Body of pancreas (tissue), 4 donors: ENCODE data around the gene SLC27A6. TPM values are rescaled to one million over a fixed set of nuclear protein-coding genes. Genes with fewer than 3 reads are reported as not detected.

Experiments used
- ATAC-seq: fragments of 150-250 bp; one replicate; pipeline ENCODE4 v1.9.1; 2016
- DNase-seq, 4 donors: peaks; one replicate each; pipeline ENCODE4 v3.0.0-alpha.2; 2019
- H3K27ac ChIP-seq, 4 donors: fragments of 200-600 bp; sonication (generic); 1 replicate in 3 of 4; 2 replicates in 1 of 4; pipeline versions ENCODE4 v1.5.1 to v1.6.1; 2016 to 2019; ENCODE audit warnings: mild to moderate bottlenecking in 1 of 4, mixed read lengths in 1 of 4, moderate library complexity in 1 of 4
- H3K27me3 ChIP-seq, 2 donors: fragments of 200-600 bp; sonication (generic); one replicate each; pipeline ENCODE4 v1.6.0; 2016; ENCODE audit warnings: mild to moderate bottlenecking in 1 of 2
- H3K36me3 ChIP-seq, 2 donors: fragments of 200-600 bp; sonication (generic); replicated peaks in 1 of 2; 2 replicates each; pipeline ENCODE4 v1.5.1; 2016; ENCODE audit warnings: low read depth in 2 of 2; ENCODE audit not compliant: insufficient read depth in 1 of 2
- H3K4me1 ChIP-seq: fragments of 200-600 bp; sonication (generic); one replicate; pipeline ENCODE4 v1.6.0; 2016
- H3K4me3 ChIP-seq, 2 donors: fragments of 200-600 bp; sonication (generic); 1 replicate in 1 of 2; 2 replicates in 1 of 2; pipeline ENCODE4 v1.5.1; 2016 to 2019
- H3K9me3 ChIP-seq, 3 donors: fragments of 200-600 bp; sonication (generic); 1 replicate in 2 of 3; 2 replicates in 1 of 3; pipeline ENCODE4 v1.5.1; 2016
- CTCF ChIP-seq, 7 experiments: fragments of 450-650 bp in 4 of 7; fragments of 200-600 bp in 3 of 7; sonication (generic) in 3 of 7; IDR thresholded peaks; one replicate each; pipeline ENCODE4 v1.5.1; 2016 to 2019; ENCODE audit warnings: antibody characterized with exemption in 7 of 7
- POLR2A ChIP-seq, 3 donors: fragments of 450-650 bp; IDR thresholded peaks; one replicate each; pipeline ENCODE4 v1.6.1; 2016; ENCODE audit warnings: antibody characterized with exemption in 3 of 3, mild to moderate bottlenecking in 2 of 3
- WGBS, 2 donors: methylation state at CpG; one replicate each; pipeline ENCODE4 v1.1.5; 2017; 5-methylcytosine and 5-hydroxymethylcytosine counted together
- intact Hi-C: fragments of 100-400 bp; cut with DNase I; formaldehyde crosslinking; loops from one replicate; pipeline ENCODE4 v1.15.1; 2023
- total RNA-seq, 2 donors: library from RNA; depleted of rRNA; stranded (reverse); fragments of >200 nt; gene quantifications; one replicate each; pipeline ENCODE4 v1.1.0, GENCODE V29; 2016

Gene SLC27A6
- total RNA-seq, 2 donors from 2014 or later: 0.99 to 1.3 TPM

- H3K4me1 ChIP-seq: no peaks in the 10 kb centered on the region
- DNase-seq (no peak), ATAC-seq (no peak)
- H3K27me3 ChIP-seq: no peaks in the 10 kb centered on the region
- intact Hi-C loops: no loop called here
- no peak overlapping the region for H3K4me3 ChIP-seq
- H3K36me3 ChIP-seq: no peaks in the 10 kb centered on the region
- no peak overlapping the region for H3K27ac ChIP-seq
- H3K9me3 ChIP-seq: no peaks in the 10 kb centered on the region
- 84 to 85% methylated on average over 1 of the region's 1 CpG for WGBS, 2 donors
- TF ChIP-seq CTCF (IDR thresholded peaks at IDR 0.05): no peak
- no peak for TF ChIP-seq POLR2A (IDR thresholded peaks at IDR 0.05)
These were observed 23.2 kb downstream of the SLC27A6 start for GRCh38 chr5:128988476-128988875.

GRCh38 chr5:129001841-129002526 is 36.7 kb downstream of the SLC27A6 start:
- Histone ChIP-seq H3K27me3 (no peaks in the 10 kb centered on the region), H3K9me3 (no peaks in the 10 kb centered on the region), H3K4me1 (no peaks in the 10 kb centered on the region), H3K36me3 (no peaks in the 10 kb centered on the region), H3K27ac (no peak overlapping the region), H3K4me3 (no peak overlapping the region)
- no peak for TF ChIP-seq CTCF (IDR thresholded peaks at IDR 0.05)
- no peak for TF ChIP-seq POLR2A (IDR thresholded peaks at IDR 0.05)
- 42 to 49% methylated on average over 5 of the region's 5 CpGs for WGBS, 2 donors
- intact Hi-C loops: no loop called here
- DNase-seq (no peak), ATAC-seq (no peak)

GRCh38 chr5:129002527-129002842 is 37.2 kb downstream of the SLC27A6 start:
- Histone ChIP-seq H3K27ac (no peak overlapping the region), H3K36me3 (no peaks in the 10 kb centered on the region), H3K4me3 (no peak overlapping the region), H3K9me3 (no peaks in the 10 kb centered on the region), H3K4me1 (no peaks in the 10 kb centered on the region), H3K27me3 (no peaks in the 10 kb centered on the region)
- DNase-seq (no peak), ATAC-seq (no peak)
- intact Hi-C loops: no loop called here
- WGBS, 2 donors: 57 to 62% methylated on average over 2 of the region's 2 CpGs
- TF ChIP-seq CTCF (IDR thresholded peaks at IDR 0.05): no peak

- no peak overlapping the region for H3K27ac ChIP-seq
- no peak for ATAC-seq
- 63 to 67% methylated on average over 2 of the region's 2 CpGs for WGBS, 2 donors
- H3K27me3 ChIP-seq: no peaks in the 10 kb centered on the region
- TF ChIP-seq POLR2A (IDR thresholded peaks at IDR 0.05): no peak
- no peak for TF ChIP-seq CTCF (IDR thresholded peaks at IDR 0.05)
- H3K9me3 ChIP-seq: no peaks in the 10 kb centered on the region
- DNase-seq: no peak
- H3K4me1 ChIP-seq: no peaks in the 10 kb centered on the region
- H3K4me3 ChIP-seq: no peak overlapping the region
- H3K36me3 ChIP-seq: no peaks in the 10 kb centered on the region
- intact Hi-C loops: no loop called here
These were observed 37.9 kb downstream of the SLC27A6 start for GRCh38 chr5:129003232-129003631.

GRCh38 chr5:129014185-129014584 is 48.9 kb downstream of the SLC27A6 start:
- DNase-seq (no peak), ATAC-seq (no peak)
- H3K27me3 ChIP-seq: no peaks in the 10 kb centered on the region
- no peaks in the 10 kb centered on the region for H3K36me3 ChIP-seq
- TF ChIP-seq CTCF (IDR thresholded peaks at IDR 0.05) (no peak), POLR2A (IDR thresholded peaks at IDR 0.05) (no peak)
- no peak overlapping the region for H3K27ac ChIP-seq
- H3K9me3 ChIP-seq: no peaks in the 10 kb centered on the region
- no peaks in the 10 kb centered on the region for H3K4me1 ChIP-seq
- H3K4me3 ChIP-seq: no peak overlapping the region
- 70 to 71% methylated on average over 4 of the region's 4 CpGs for WGBS, 2 donors
- intact Hi-C loops: no loop called here
